Kidney (tissue), 14 donors: ENCODE measurements around the gene GAS2L2. TPM values are rescaled to one million over a fixed set of nuclear protein-coding genes. Genes with fewer than 3 reads are reported as not detected.

Experiments
- DNase-seq, 5 donors: peaks; one replicate each; pipeline ENCODE4 v3.0.0-alpha.2; 2013 to 2020
- FAIRE-seq: peaks from 2 replicates; lab custom pipeline; 2012; peaks lifted over from hg19 to GRCh38; lab: Jason Lieb, UNC
- H3K27ac ChIP-seq, 2 donors: one replicate each; pipeline ENCODE4 v1.7.0; 2013; ENCODE audit warnings: low read depth in 2 of 2, low read length in 2 of 2, inconsistent platforms in 1 of 2
- H3K27me3 ChIP-seq: one replicate; pipeline ENCODE4 v1.7.1; 2013; ENCODE audit warnings: low read length, inconsistent platforms; ENCODE audit not compliant: control insufficient read depth, insufficient read depth
- H3K36me3 ChIP-seq, 3 donors: one replicate each; pipeline versions ENCODE4 v1.7.0 to v1.7.1; 2013; ENCODE audit warnings: low read length in 3 of 3, control low read depth in 1 of 3, inconsistent platforms in 1 of 3; ENCODE audit not compliant: insufficient read depth in 3 of 3, control insufficient read depth in 2 of 3
- H3K4me1 ChIP-seq, 3 donors: one replicate each; pipeline versions ENCODE4 v1.7.0 to v1.7.1; 2013; ENCODE audit warnings: low read length in 3 of 3, inconsistent platforms in 1 of 3, low read depth in 1 of 3; ENCODE audit not compliant: control insufficient read depth in 2 of 3, insufficient read depth in 2 of 3
- H3K4me3 ChIP-seq, 3 donors: one replicate each; pipeline versions ENCODE4 v1.7.0 to v1.8.1; 2013; ENCODE audit warnings: low read length in 3 of 3, control low read depth in 1 of 3, inconsistent platforms in 1 of 3
- H3K9ac ChIP-seq, 3 donors: one replicate each; pipeline versions ENCODE4 v1.7.0 to v1.7.1; 2013; ENCODE audit warnings: low read length in 3 of 3, control low read depth in 1 of 3, inconsistent platforms in 1 of 3
- H3K9me3 ChIP-seq, 3 donors: one replicate each; pipeline versions ENCODE4 v1.7.0 to v1.7.1; 2013; ENCODE audit warnings: low read length in 3 of 3, control low read depth in 1 of 3, inconsistent platforms in 1 of 3; ENCODE audit not compliant: control insufficient read depth in 2 of 3, insufficient read depth in 1 of 3
- intact Hi-C: fragments of 100-400 bp; cut with DNase I; formaldehyde crosslinking; loops from one replicate; pipeline ENCODE4 v1.11.1; 2022
- polyA plus RNA-seq: library from polyadenylated mRNA; stranded (reverse); fragments of 350-450 nt; fragmentation: Illumina TruSeq; extraction: RNeasy Lipid Tissue Mini Kit (QIAGEN cat#74804); gene quantifications from one replicate; pipeline ENCODE4 v1.2.3, GENCODE V29; 2014; ENCODE audit warnings: low read depth, low replicate concordance; ENCODE audit not compliant: insufficient read depth
- total RNA-seq: library from RNA; stranded (reverse); fragmentation: NEBNext Ultra II Directional; extraction: Animal tissue kit (Norgen Biotek cat#: 25700); gene quantifications from one replicate; pipeline ENCODE4 v1.2.1, GENCODE V29; 2021
- TF ChIP-seq, protein P1 (sequence below): IDR thresholded peaks from 3 replicates; pipeline ENCODE4 v1.5.1; 2012; ENCODE audit warnings: mild to moderate bottlenecking, moderate library complexity, borderline replicate concordance; ENCODE audit not compliant: insufficient read depth; ENCODE audit errors: extremely low read depth
- donor health status: control.
- donor health status: control.
- donor health status: control.
- donor health status: control.
- donor health status: control.
- donor health status: DM: yes; HTN: yes; CAD: no.
- donor health status: Normal renal cell carcinoma (clear cell type).

The GAS2L2 gene
- total and polyA plus RNA-seq, 2 donors from 2014 or later: not detected

DNA sequence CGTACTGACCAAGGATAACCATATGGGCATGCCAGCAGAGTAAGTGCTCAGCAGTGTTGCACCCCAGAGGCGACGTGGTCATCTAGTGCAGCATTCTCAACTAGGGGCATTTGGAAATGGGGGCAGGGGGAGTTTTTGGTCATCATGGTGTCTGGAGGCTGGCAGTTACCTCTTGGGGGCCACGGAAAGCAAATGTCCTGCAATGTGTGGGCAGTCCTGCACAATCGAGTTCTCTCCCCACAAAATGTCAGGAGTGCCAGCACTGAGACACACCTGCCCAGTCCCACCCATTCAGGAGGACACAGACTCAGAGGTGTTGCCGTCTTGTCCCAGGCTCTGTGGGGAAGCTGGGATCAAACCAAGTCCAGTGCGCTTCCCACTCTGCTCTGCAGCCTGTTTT, 18.6 kb downstream of the GAS2L2 start:
- Histone ChIP-seq H3K9me3 (no peaks in the 10 kb centered on the region), H3K9ac (no peak overlapping the region), H3K36me3 (no peaks in the 10 kb centered on the region), H3K4me1 (peaks cover 0 to 12% (median 5%) of the 10 kb centered on the region in 3 donors), H3K27ac (no peak overlapping the region), H3K4me3 (no peak overlapping the region), H3K27me3 (no peaks in the 10 kb centered on the region)
- FAIRE-seq (no peak), DNase-seq (no peak)
- intact Hi-C loops: no loop called here
- TF ChIP-seq, protein P1, sequence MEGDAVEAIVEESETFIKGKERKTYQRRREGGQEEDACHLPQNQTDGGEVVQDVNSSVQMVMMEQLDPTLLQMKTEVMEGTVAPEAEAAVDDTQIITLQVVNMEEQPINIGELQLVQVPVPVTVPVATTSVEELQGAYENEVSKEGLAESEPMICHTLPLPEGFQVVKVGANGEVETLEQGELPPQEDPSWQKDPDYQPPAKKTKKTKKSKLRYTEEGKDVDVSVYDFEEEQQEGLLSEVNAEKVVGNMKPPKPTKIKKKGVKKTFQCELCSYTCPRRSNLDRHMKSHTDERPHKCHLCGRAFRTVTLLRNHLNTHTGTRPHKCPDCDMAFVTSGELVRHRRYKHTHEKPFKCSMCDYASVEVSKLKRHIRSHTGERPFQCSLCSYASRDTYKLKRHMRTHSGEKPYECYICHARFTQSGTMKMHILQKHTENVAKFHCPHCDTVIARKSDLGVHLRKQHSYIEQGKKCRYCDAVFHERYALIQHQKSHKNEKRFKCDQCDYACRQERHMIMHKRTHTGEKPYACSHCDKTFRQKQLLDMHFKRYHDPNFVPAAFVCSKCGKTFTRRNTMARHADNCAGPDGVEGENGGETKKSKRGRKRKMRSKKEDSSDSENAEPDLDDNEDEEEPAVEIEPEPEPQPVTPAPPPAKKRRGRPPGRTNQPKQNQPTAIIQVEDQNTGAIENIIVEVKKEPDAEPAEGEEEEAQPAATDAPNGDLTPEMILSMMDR: no peak

DNA sequence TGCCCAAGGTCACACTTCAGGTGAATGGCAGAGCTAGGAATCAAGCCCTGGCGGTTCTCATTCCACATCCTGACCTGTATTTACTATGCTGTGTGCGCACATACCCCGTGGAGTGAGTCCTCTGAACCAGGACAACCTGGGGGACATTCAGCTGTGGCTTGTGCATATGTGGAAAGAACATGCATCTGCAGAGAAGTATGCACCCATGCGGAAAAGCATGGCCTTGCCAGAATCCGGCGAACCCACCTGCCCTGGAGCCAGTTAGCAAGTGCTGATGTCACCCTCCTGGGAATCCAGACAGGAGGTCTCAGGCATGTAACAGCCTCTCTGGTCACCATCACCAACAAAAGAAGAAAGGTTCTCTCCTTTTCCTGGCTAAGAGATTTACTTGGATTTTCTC, 19.7 kb downstream of the GAS2L2 start:
- FAIRE-seq: no peak
- H3K4me3 ChIP-seq: no peak overlapping the region
- no peak overlapping the region for H3K27ac ChIP-seq
- no peaks in the 10 kb centered on the region for H3K36me3 ChIP-seq
- no peak overlapping the region for H3K9ac ChIP-seq
- H3K9me3 ChIP-seq: no peaks in the 10 kb centered on the region
- TF ChIP-seq, protein P1: no peak
- H3K4me1 ChIP-seq: peaks cover 0 to 12% (median 5%) of the 10 kb centered on the region in 3 donors
- DNase-seq: no peak
- intact Hi-C loops: no loop called here
- H3K27me3 ChIP-seq: no peaks in the 10 kb centered on the region

DNA sequence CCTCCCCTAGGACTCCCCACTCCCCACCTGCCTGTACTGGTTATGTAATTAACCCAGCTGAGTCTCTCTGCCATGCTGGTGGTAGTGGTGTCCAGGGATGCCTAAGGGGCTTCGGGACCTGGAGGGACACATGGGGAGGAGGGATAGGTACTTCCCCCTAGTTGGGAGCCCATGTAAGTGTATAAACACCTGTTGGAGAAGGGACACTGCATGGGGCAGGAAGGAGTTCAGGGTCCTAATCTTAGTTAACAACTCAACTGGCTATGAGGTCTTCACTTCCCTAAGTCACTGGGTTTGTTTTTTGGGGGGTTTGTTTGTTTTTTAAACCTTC, 20.3 kb downstream of the GAS2L2 start:
- Histone ChIP-seq H3K9ac (no peak overlapping the region), H3K36me3 (no peaks in the 10 kb centered on the region), H3K4me3 (no peak overlapping the region), H3K27ac (no peak overlapping the region), H3K27me3 (no peaks in the 10 kb centered on the region), H3K4me1 (peaks cover 0 to 12% (median 5%) of the 10 kb centered on the region in 3 donors), H3K9me3 (no peaks in the 10 kb centered on the region)
- intact Hi-C loops: no loop called here
- no peak for FAIRE-seq
- TF ChIP-seq, protein P1: no peak
- DNase-seq: no peak
